ENCODE measurements around the gene OR52B2.
"Not testable (repeated sequence)": the region's sequence is repeated elsewhere in the genome, so short reads cannot be mapped to it uniquely, and the experiment has no call there.

Gene OR52B2

GRCh38 chr11:6151117-6151516 is 19.0 kb downstream of the OR52B2 start:
- DNase-seq, result no peak

GRCh38 chr11:6143737-6144136 is 26.4 kb downstream of the OR52B2 start:
- DNase-seq, result not testable (repeated sequence)

- no peak for DNase-seq
These were observed 27.2 kb downstream of the OR52B2 start for GRCh38 chr11:6142936-6143335.

- DNase-seq, result not testable (repeated sequence)
These were observed 34.2 kb downstream of the OR52B2 start for GRCh38 chr11:6135936-6136335.

- DNase-seq, result no peak
These were observed 37.7 kb downstream of the OR52B2 start for GRCh38 chr11:6132431-6132830.

GRCh38 chr11:6129635-6130034 is 40.5 kb downstream of the OR52B2 start:
- no peak for DNase-seq

- DNase-seq, result no peak
These were observed 41.1 kb downstream of the OR52B2 start for GRCh38 chr11:6129011-6129410.

GRCh38 chr11:6127881-6128280 is 42.2 kb downstream of the OR52B2 start:
- no peak for DNase-seq

GRCh38 chr11:6124245-6124644 is 45.9 kb downstream of the OR52B2 start:
- DNase-seq, result no peak
